ENCODE results near the gene POLRMT. TPM values are rescaled to one million over a fixed set of nuclear protein-coding genes. Genes with fewer than 3 reads are reported as not detected.
A peak's percentile ranks its signal among the peaks of the same experiment; 100 is the strongest.

The POLRMT gene
- total and polyA plus RNA-seq, 2 experiments from 2014 or later = 38.7 to 60.7 TPM

DNA sequence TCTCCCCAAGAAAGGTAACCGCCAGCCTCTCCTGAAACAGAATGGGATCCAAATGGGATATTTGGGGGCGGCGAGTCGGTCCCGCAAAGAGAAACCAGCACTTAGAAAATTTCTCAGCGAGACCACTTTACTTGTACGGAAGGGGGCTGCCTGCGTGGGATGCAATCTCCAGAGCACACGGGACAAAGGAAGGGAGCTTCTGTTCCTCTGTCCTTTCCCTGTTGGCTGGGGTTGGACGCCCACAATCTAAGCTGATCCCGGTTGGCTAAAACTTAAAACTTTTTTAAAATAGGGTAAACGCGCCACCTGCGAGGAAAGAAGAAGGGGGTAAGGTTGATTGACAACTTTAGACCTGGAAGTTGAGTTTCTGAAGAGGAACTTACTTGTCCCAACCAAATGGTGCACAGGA is 61.8 kb downstream of the POLRMT start:
- peak; percentile 50 for DNase-seq (ENCODE audit: low spot score)
- peaks cover 41% of the 10 kb centered on the region for H3K79me2 ChIP-seq
- peaks cover 37% of the 10 kb centered on the region for H4K20me1 ChIP-seq (ENCODE audit: insufficient read depth, poor library complexity, severe bottlenecking)
- no peaks in the 10 kb centered on the region for H3K9me2 ChIP-seq (replicated peaks; ENCODE audit: insufficient read depth)
- TF ChIP-seq EZH2 (IDR thresholded peaks at IDR 0.05; ENCODE audit: borderline replicate concordance) (no peak), EZH2phosphoT487 (IDR thresholded peaks at IDR 0.05; ENCODE audit: low read depth, severe bottlenecking, unreplicated experiment) (no peak)
- TF ChIP-seq, protein P1, sequence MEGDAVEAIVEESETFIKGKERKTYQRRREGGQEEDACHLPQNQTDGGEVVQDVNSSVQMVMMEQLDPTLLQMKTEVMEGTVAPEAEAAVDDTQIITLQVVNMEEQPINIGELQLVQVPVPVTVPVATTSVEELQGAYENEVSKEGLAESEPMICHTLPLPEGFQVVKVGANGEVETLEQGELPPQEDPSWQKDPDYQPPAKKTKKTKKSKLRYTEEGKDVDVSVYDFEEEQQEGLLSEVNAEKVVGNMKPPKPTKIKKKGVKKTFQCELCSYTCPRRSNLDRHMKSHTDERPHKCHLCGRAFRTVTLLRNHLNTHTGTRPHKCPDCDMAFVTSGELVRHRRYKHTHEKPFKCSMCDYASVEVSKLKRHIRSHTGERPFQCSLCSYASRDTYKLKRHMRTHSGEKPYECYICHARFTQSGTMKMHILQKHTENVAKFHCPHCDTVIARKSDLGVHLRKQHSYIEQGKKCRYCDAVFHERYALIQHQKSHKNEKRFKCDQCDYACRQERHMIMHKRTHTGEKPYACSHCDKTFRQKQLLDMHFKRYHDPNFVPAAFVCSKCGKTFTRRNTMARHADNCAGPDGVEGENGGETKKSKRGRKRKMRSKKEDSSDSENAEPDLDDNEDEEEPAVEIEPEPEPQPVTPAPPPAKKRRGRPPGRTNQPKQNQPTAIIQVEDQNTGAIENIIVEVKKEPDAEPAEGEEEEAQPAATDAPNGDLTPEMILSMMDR (IDR thresholded peaks at IDR 0.05; ENCODE audit: poor library complexity) = no peak
- H3K27me3 ChIP-seq = no peaks in the 10 kb centered on the region
- no peaks in the 10 kb centered on the region for H3K36me3 ChIP-seq (replicated peaks; ENCODE audit: insufficient read depth, low read depth)
- peak overlapping the region; percentile 96 for H2AFZ ChIP-seq
- 2% methylated on average over 14 of the region's 14 CpGs for WGBS (ENCODE audit: low lambda C conversion rate, missing lambda C conversion rate)
- peak overlapping the region; percentile 73 for H3K4me2 ChIP-seq
- no peaks in the 10 kb centered on the region for H3K9me3 ChIP-seq (ENCODE audit: low read depth)
- H3K4me1 ChIP-seq (ENCODE audit: insufficient read depth) = peaks cover 35% of the 10 kb centered on the region
- peak overlapping the region; percentile 34 for H3K4me3 ChIP-seq
- peak overlapping the region; percentile 72 for H3K27ac ChIP-seq

DNA sequence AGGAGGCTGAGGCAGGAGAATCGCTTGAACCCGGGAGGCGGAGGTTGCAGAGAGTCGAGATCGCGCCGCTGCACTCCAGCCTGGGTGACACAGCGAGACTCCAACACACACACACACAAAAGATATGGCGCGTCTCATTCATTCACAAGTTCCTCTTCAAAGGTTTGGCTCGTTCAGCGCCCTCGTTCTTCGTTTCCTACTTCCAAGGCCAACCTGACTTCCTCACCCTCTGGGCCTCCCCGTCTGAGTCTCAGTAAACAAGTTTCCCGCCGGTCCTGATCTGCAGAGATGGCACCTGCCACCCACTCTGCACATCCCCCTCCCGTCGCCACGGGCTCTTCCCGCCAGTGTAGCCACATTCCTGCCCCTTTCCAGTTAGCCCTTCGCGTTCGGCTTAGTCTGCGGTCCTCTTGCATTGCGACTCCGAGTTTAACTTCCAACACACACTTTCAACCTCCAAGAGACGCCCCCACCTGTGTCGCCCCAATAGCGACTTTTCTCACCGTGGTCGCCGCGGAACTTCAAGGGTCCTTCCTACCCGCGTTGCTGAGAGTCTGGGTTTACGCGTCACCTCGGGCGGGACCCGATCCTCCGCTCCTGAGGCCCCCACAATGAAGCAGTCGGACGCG is 62.3 kb downstream of the POLRMT start:
- Histone ChIP-seq H2AFZ (peak overlapping the region; percentile 96), H4K20me1 (ENCODE audit: insufficient read depth, poor library complexity, severe bottlenecking) (peaks cover 32% of the 10 kb centered on the region), H3K36me3 (replicated peaks; ENCODE audit: insufficient read depth, low read depth) (no peaks in the 10 kb centered on the region), H3K79me2 (peaks cover 36% of the 10 kb centered on the region), H3K9me3 (ENCODE audit: low read depth) (no peaks in the 10 kb centered on the region), H3K4me3 (peak overlapping the region; percentile 34), H3K9me2 (replicated peaks; ENCODE audit: insufficient read depth) (no peaks in the 10 kb centered on the region), H3K27me3 (no peaks in the 10 kb centered on the region), H3K27ac (peak overlapping the region; percentile 72), H3K4me1 (ENCODE audit: insufficient read depth) (peaks cover 32% of the 10 kb centered on the region), H3K4me2 (peak overlapping the region; percentile 73)
- 6% methylated on average over 45 of the region's 45 CpGs for WGBS (ENCODE audit: low lambda C conversion rate, missing lambda C conversion rate)
- DNase-seq (ENCODE audit: low spot score) = peak; percentile 67
- TF ChIP-seq EZH2 (IDR thresholded peaks at IDR 0.05; ENCODE audit: borderline replicate concordance) = no peak
- TF ChIP-seq, protein P1 (IDR thresholded peaks at IDR 0.05; ENCODE audit: poor library complexity) = no peak
- no peak for TF ChIP-seq EZH2phosphoT487 (IDR thresholded peaks at IDR 0.05; ENCODE audit: low read depth, severe bottlenecking, unreplicated experiment)

DNA sequence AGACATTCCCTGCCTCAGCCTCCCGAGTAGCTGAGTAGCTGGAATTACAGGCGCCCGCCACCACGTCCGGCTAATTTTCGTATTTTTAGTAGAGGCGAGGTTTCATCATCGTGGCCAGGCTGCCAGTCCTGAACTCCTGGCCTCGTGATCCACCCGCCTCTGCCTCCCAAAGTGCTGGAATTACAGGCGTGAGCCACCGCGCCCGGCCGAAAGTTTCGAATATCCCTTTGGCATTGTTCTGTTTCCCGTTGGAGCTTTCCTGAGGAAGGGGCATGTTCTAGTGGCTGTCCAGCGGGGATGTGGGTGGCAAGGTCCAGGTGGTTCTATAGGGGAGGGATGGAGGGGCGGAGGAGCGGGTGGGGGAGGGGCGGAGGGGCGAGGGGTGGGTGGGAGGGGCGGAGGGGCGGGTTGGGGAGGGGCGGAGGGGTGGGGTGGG is 63.1 kb downstream of the POLRMT start:
- Histone ChIP-seq H3K79me2 (peaks cover 28% of the 10 kb centered on the region), H3K9me2 (replicated peaks; ENCODE audit: insufficient read depth) (no peaks in the 10 kb centered on the region), H2AFZ (no peak overlapping the region), H3K27me3 (no peaks in the 10 kb centered on the region), H3K4me3 (no peak overlapping the region), H3K9me3 (ENCODE audit: low read depth) (no peaks in the 10 kb centered on the region), H4K20me1 (ENCODE audit: insufficient read depth, poor library complexity, severe bottlenecking) (peaks cover 24% of the 10 kb centered on the region), H3K27ac (no peak overlapping the region), H3K4me1 (ENCODE audit: insufficient read depth) (peaks cover 24% of the 10 kb centered on the region), H3K4me2 (no peak overlapping the region), H3K36me3 (replicated peaks; ENCODE audit: insufficient read depth, low read depth) (no peaks in the 10 kb centered on the region)
- WGBS (ENCODE audit: low lambda C conversion rate, missing lambda C conversion rate) = 97% methylated on average over 18 of the region's 25 CpGs
- DNase-seq (ENCODE audit: low spot score) = no peak
- no peak for TF ChIP-seq EZH2phosphoT487 (IDR thresholded peaks at IDR 0.05; ENCODE audit: low read depth, severe bottlenecking, unreplicated experiment)
- TF ChIP-seq, protein P1 (IDR thresholded peaks at IDR 0.05; ENCODE audit: poor library complexity) = no peak
- TF ChIP-seq EZH2 (IDR thresholded peaks at IDR 0.05; ENCODE audit: borderline replicate concordance) = no peak

Data from hepatocyte (in vitro differentiated cells).